Stimulated activated CD8-positive, alpha-beta memory T cell treated with anti-CD3 and anti-CD28 coated beads, Interleukin-12 subunit alpha, Interleukin-12 subunit beta, amount 100 ng/mL, for 24 hours (primary cell): ENCODE data around the gene PPP2R5C.

Source experiments
- DNase-seq: peaks from one replicate; pipeline ENCODE4 v3.0.0-alpha.2; 2020; ENCODE audit errors: extremely low read depth

PPP2R5C gene

GRCh38 chr14:101915871-101916815 is 154.6 kb downstream of the PPP2R5C start:
- DNase-seq = no peak

- DNase-seq = no peak
Observed at GRCh38 chr14:101916816-101917412, 155.4 kb downstream of the PPP2R5C start.

- no peak for DNase-seq
Observed at GRCh38 chr14:101917413-101918017, 156.0 kb downstream of the PPP2R5C start.

GRCh38 chr14:101918065-101918989 is 156.8 kb downstream of the PPP2R5C start:
- DNase-seq = no peak

- DNase-seq = no peak
Observed at GRCh38 chr14:101920271-101920670, 158.8 kb downstream of the PPP2R5C start.

- DNase-seq = no peak
Observed at GRCh38 chr14:101922866-101923265, 161.4 kb downstream of the PPP2R5C start.

- no peak for DNase-seq
Observed at GRCh38 chr14:101925152-101925551, 163.6 kb downstream of the PPP2R5C start.

- DNase-seq = no peak
Observed at GRCh38 chr14:101926085-101926484, 164.6 kb downstream of the PPP2R5C start.

DNA sequence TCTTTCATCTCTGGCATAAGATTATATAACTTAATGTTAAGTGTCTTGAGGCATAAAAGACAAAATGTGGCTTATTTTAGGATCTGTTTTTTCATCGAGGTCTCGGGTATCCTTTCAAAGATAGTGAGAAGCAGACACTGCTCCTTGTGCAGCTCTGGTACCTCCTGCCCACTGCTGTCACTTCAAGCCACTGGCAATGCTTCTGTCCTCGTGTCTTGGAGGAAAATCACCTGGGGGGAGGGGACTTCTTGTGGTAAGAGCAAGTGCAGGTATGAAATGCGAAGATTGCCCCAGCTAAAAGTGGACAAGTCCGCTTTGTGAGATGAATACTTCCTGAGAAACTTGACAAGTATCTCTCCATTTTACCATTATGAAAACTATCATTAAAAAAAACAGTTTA is 165.1 kb downstream of the PPP2R5C start:
- DNase-seq = no peak

DNA sequence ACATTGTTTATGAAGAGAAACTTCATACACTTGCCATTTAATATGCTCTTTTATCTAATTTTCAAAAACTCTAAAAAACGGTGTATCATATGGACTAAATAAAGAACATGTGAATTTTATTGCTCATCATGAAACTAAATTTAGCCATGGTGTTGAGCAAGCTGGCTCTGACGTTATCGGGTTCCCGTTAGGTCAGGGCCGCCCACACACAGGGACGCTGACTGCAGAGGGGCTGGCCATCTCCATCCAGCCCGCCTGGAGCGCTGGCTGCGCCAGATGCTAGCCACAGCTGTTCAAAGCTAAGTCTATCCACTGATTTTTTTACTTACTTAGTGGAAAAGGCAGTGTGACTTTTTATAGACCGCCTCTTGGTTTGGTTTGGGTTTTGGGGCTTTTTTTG is 166.3 kb downstream of the PPP2R5C start:
- no peak for DNase-seq

DNA sequence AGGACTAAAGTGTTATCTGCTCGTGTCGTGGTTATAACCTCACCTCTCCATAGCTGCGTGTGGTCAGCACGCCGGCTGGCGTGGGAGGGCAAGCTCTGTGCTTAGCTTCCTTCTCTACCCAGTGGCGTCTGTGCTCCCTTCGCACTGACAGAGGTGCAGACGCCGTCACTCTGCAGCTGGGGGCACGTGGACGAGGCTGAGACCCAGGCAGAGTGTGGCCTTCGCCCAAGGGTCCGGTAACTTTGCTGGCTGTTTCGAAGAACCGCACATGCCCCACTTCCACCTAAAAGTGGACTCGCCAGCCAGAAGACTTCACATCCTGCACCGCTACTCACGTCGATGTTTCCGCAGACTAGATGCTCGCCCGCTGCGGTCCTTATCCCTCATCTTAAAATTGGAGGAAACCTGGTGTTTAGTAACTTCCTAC is 166.9 kb downstream of the PPP2R5C start:
- DNase-seq = no peak

- DNase-seq = no peak
Observed at GRCh38 chr14:101929096-101929495, 167.6 kb downstream of the PPP2R5C start.

DNA sequence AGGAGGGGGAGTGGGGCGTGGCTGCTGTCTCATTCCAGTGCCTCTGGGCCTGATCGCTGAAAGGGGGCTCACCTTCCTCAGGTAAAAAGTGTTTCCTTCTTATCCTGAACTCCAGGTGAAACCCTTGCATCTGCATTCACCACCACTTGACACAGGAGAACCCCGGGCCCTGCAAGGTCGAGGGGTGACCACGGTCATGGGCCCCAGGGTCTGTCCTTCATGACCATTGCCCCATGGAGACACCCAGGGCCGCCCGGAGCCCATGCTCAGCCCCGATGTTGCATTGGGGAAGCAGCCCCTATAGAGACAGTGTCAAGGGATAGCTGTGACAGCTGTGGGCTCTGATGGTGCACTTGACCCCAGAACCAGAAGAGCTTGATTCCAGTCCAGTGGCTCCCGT is 168.4 kb downstream of the PPP2R5C start:
- no peak for DNase-seq

DNA sequence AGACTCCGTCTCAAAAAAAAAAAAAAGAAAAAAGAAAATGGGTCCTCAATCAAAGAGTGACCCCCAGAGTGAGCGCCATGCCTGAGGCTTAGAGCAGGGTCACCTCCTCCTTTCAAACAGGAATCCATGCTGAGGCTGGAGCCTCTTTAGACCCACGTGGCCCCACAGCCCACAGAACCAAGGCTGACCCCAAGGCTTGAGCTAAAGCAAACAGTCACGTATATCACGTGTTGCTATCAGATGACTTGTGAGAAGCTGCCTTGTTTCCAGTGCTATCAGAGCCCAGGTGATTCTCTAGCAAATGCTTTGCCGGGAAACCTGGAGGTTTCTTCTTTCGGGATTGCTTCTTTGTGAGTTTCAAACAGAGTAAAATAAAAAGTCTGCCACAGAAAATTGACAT is 171.2 kb downstream of the PPP2R5C start:
- DNase-seq = no peak

GRCh38 chr14:101933209-101933608 is 171.7 kb downstream of the PPP2R5C start:
- DNase-seq = no peak

GRCh38 chr14:101934601-101935150 is 173.2 kb downstream of the PPP2R5C start:
- no peak for DNase-seq

- DNase-seq = no peak
Observed at GRCh38 chr14:101937926-101938767, 176.6 kb downstream of the PPP2R5C start.

DNA sequence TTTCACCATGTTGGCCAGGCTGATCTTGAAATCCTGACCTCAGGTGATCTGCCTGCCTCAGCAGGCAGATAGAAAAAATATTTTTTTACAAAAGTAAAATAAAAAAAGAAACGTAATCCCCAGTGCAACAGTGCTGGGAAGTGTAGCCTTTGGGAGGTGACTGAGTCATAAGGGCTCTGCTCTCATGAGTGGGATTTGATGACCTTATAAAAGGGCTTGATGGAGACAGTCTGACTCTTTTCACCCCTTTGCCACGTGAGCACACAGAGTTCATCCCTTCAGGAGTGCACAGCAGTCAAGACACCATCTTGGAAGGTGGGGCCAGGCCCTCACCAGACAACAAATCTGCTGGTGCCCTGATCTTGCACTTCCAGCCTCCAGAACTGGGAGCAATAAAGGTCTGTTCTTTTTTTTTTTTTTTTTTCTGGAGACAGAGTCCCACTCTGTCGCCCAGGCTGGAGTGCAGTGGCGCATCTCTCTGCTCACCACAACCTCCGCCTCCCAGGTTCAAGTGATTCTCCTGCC is 178.2 kb downstream of the PPP2R5C start:
- DNase-seq = no peak

- DNase-seq = no peak
Observed at GRCh38 chr14:101944451-101944850, 182.9 kb downstream of the PPP2R5C start.

DNA sequence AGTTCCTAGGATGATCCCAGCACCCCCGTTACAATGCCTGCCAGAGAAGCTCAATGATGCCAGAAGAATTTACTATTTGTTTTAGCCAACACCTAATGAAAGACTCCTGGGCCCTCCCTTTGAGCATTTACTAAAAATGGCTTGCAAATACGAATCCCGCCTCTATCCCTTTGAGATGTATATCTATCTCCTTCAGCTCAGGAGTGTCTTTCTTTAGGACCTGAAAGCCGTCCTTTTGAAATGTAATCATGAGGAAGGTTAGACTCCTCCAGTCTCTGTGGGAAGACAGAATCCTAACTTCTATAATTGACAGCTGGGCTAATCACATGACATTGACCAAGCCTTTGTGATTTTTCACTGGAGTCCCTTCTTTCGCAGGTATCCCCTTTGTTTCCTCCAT is 183.7 kb downstream of the PPP2R5C start:
- no peak for DNase-seq
